Upper lobe of right lung (tissue), 1 donor: ENCODE data around the gene NEDD4. TPM values are rescaled to one million over a fixed set of nuclear protein-coding genes. Genes with fewer than 3 reads are reported as not detected.

Experiments
- ATAC-seq: fragments of 200-7000 bp; cut with Tn5 transposase; one replicate; pipeline ENCODE4 v1.9.1; 2020; ENCODE audit warnings: mild to moderate bottlenecking, moderate library complexity
- DNase-seq: peaks from one replicate; pipeline ENCODE4 v3.0.0-alpha.2; 2020
- H3K27ac ChIP-seq: fragments of 200-600 bp; one replicate; pipeline ENCODE4 v1.8.0; 2022
- H3K27me3 ChIP-seq: fragments of 200-600 bp; one replicate; pipeline ENCODE4 v1.8.0; 2022; ENCODE audit warnings: mild to moderate bottlenecking
- H3K36me3 ChIP-seq: fragments of 200-600 bp; one replicate; pipeline ENCODE4 v1.8.0; 2022
- H3K4me1 ChIP-seq: fragments of 200-600 bp; one replicate; pipeline ENCODE4 v1.8.0; 2022
- H3K4me3 ChIP-seq: fragments of 200-600 bp; one replicate; pipeline ENCODE4 v1.8.0; 2022; ENCODE audit warnings: mild to moderate bottlenecking
- H3K9me3 ChIP-seq: fragments of 200-600 bp; one replicate; pipeline ENCODE4 v1.8.0; 2022
- CTCF ChIP-seq: fragments of 200-600 bp; IDR thresholded peaks from one replicate; pipeline ENCODE4 v1.8.0; 2022; ENCODE audit warnings: antibody characterized with exemption
- intact Hi-C: fragments of 100-400 bp; cut with DNase I; formaldehyde crosslinking; loops from one replicate; pipeline ENCODE4 v1.11.0; 2022
- total RNA-seq: library from RNA; stranded (reverse); fragmentation: NEBNext Ultra II Directional; extraction: Animal tissue kit (Norgen Biotek cat#: 25700); gene quantifications from one replicate; pipeline ENCODE4 v1.2.1, GENCODE V29; 2021
- donor health status: DM: no; HTN: yes; CAD: no; lungs with severe emphysema.

NEDD4 gene
- total RNA-seq, 1 donor from 2014 or later = 18.4 TPM

DNA sequence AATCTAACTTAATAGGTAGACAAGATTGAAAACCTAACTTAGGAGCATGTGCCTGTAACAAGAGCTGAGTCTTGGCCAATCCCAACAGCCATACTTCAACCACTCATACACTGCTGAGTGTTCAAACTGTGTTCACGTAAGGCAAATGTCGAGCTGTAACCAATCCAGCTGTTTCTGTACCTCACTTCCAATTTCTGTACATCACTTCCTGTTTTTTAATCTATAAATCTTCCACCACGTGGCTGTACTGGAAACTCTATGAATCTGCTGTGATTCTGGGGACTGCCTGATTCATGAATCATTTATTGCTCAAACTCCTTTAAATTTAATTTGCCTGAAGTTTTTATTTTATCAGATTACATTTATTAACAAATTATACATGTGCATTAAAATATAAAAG lies 44.6 kb upstream of the NEDD4 start:
- H3K27ac ChIP-seq = no peak overlapping the region
- H3K4me3 ChIP-seq = no peak overlapping the region
- intact Hi-C loops = no loop called here
- ATAC-seq = no peak
- DNase-seq = no peak
- TF ChIP-seq CTCF = no peak
- H3K9me3 ChIP-seq = no peaks in the 10 kb centered on the region
- no peaks in the 10 kb centered on the region for H3K36me3 ChIP-seq
- no peaks in the 10 kb centered on the region for H3K27me3 ChIP-seq
- no peaks in the 10 kb centered on the region for H3K4me1 ChIP-seq

DNA sequence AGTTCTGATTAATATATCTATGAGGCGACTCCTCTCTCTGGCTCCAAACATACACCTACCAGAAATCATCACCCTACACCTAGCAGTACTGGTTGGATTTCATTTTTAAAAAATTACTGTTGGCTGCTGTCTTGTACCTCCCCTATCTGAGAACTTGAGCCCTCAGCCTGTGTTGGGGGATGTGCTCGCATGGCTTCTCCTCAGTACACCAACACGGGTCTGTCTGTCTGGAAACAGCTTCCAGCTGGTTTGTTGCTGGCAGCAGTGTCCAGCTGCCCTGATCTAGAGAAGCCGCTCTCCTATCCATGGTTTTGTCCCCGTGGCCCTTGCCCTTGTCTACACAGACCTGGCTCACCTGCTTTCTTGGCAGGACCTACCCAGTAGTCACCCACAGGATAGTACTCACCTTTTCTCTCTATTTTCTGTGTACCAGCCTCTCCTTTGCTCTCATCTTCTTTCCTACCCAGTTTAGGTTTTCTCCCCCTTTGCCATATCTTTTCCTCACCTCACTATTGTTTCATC lies 43.2 kb upstream of the NEDD4 start:
- no peaks in the 10 kb centered on the region for H3K27me3 ChIP-seq
- H3K27ac ChIP-seq = no peak overlapping the region
- ATAC-seq = no peak
- H3K9me3 ChIP-seq = no peaks in the 10 kb centered on the region
- intact Hi-C loops = no loop called here
- no peaks in the 10 kb centered on the region for H3K4me1 ChIP-seq
- H3K4me3 ChIP-seq = no peak overlapping the region
- no peak for DNase-seq
- no peaks in the 10 kb centered on the region for H3K36me3 ChIP-seq
- no peak for TF ChIP-seq CTCF

DNA sequence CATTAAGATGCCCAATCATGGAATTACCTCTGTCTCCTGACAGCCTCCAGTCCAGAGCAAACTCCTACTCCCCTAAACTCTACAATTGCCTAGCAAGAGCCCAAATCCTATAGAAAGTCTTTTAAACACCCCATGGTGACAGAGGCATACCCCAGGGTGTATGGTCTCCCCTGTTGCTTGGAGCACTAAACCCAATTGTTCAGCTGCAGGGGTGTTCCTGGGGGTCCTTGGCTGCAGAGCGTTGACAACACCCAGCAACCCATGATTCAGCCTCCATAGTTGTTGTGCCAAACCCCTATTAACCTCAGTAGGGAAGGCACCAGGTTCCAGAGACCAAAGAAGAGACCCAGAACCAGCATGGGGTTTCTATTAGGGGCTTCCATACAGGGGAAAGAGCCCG lies 41.8 kb upstream of the NEDD4 start:
- no peak for DNase-seq
- no peaks in the 10 kb centered on the region for H3K4me1 ChIP-seq
- no peak for TF ChIP-seq CTCF
- intact Hi-C loops = no loop called here
- no peak overlapping the region for H3K4me3 ChIP-seq
- no peak overlapping the region for H3K27ac ChIP-seq
- no peaks in the 10 kb centered on the region for H3K27me3 ChIP-seq
- H3K36me3 ChIP-seq = no peaks in the 10 kb centered on the region
- no peak for ATAC-seq
- no peaks in the 10 kb centered on the region for H3K9me3 ChIP-seq

GRCh38 chr15:56034514-56034913 lies 41.1 kb upstream of the NEDD4 start:
- intact Hi-C loops = no loop called here
- H3K4me3 ChIP-seq = no peak overlapping the region
- no peaks in the 10 kb centered on the region for H3K4me1 ChIP-seq
- no peaks in the 10 kb centered on the region for H3K9me3 ChIP-seq
- H3K27me3 ChIP-seq = no peaks in the 10 kb centered on the region
- H3K27ac ChIP-seq = no peak overlapping the region
- ATAC-seq = no peak
- no peak for TF ChIP-seq CTCF
- DNase-seq = no peak
- no peaks in the 10 kb centered on the region for H3K36me3 ChIP-seq

DNA sequence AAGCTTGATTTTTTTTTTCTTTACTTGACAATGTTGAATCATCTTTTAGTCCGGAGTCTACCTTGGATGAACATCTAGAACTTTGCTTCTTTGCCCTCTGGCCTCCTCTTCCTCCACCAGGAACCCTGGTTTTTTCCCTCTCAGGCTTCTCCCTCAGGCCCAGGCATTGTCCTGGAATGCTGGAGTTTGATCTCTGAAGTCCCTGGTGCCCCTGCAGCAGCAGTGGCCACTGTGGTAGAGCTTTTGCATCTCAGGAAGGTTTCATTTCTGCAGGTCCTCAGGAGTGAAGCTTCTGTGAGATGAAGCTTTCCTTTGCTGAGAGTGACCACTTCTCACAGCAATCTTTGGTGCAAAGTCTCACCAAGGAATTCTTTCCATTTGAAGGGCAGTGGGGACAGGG lies 39.0 kb upstream of the NEDD4 start:
- Histone ChIP-seq H3K27ac (no peak overlapping the region), H3K36me3 (no peaks in the 10 kb centered on the region), H3K4me3 (no peak overlapping the region), H3K9me3 (no peaks in the 10 kb centered on the region), H3K27me3 (no peaks in the 10 kb centered on the region), H3K4me1 (no peaks in the 10 kb centered on the region)
- TF ChIP-seq CTCF = no peak
- intact Hi-C loops = no loop called here
- DNase-seq (no peak), ATAC-seq (no peak)

DNA sequence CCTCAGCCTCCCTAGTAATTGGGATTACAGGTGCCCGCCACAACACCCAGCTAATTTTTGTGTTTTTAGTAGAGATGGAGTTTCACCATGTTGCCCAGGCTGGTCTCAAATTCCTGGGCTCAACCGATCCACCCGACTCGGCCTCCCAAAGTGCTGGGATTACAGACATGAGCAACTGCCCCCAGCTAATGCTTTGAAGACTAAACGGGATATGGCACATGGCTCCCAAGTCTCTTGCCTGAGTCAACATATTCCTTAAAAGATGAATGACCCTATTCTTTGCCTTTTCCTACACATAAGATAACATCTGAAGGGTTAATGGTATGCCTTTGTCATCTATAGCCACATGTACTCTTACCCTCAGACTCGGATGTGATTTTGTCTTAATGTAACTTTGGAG lies 38.4 kb upstream of the NEDD4 start:
- Histone ChIP-seq H3K4me3 (no peak overlapping the region), H3K4me1 (no peaks in the 10 kb centered on the region), H3K9me3 (no peaks in the 10 kb centered on the region), H3K27ac (no peak overlapping the region), H3K36me3 (no peaks in the 10 kb centered on the region), H3K27me3 (no peaks in the 10 kb centered on the region)
- intact Hi-C loops = no loop called here
- no peak for DNase-seq
- no peak for TF ChIP-seq CTCF
- no peak for ATAC-seq
